H1 (cell line): Measurements from ENCODE around the gene ZBTB22. TPM values are rescaled to one million over a fixed set of nuclear protein-coding genes. Genes with fewer than 3 reads are reported as not detected.

ENCODE experiments used
- CTCF ChIA-PET: fragments of 300-600 bp; sonication (Branson Sonifier 250); formaldehyde crosslinking; loops from one replicate; lab custom pipeline; 2021; ENCODE audit not compliant: partially characterized antibody; lab: Charles Lee
- POLR2A ChIA-PET: fragments of 300-600 bp; sonication (Branson Sonifier 250); formaldehyde crosslinking; loops from one replicate; lab custom pipeline; 2021; ENCODE audit warnings: inconsistent platforms; ENCODE audit not compliant: partially characterized antibody; lab: Charles Lee
- DNase-seq, 2 experiments: peaks; one replicate each; pipeline versions ENCODE4 v3.0.0 to v3.0.0-alpha.2; 2010 to 2022; ENCODE audit warnings: low spot score in 2 of 2, low read depth in 1 of 2, mixed read lengths in 1 of 2
- FAIRE-seq: peaks from 2 replicates; lab custom pipeline; 2011; peaks lifted over from hg19 to GRCh38; lab: Jason Lieb, UNC
- H2AFZ ChIP-seq: 2 replicates; pipeline ENCODE4 v1.8.1; 2012; ENCODE audit warnings: low read length, inconsistent platforms
- H2AK5ac ChIP-seq: 2 replicates; pipeline ENCODE4 v1.6.1; 2013; ENCODE audit warnings: low read depth, low read length
- H2BK120ac ChIP-seq: replicated peaks from 2 replicates; pipeline ENCODE3; 2013; ENCODE audit warnings: low read depth, low read length, inconsistent platforms
- H2BK12ac ChIP-seq: 2 replicates; pipeline ENCODE4 v1.6.1; 2013; ENCODE audit warnings: low read depth, low read length
- H2BK15ac ChIP-seq: 2 replicates; pipeline ENCODE4 v1.6.1; 2013; ENCODE audit warnings: low read length
- H2BK20ac ChIP-seq: 2 replicates; pipeline ENCODE4 v1.6.1; 2013; ENCODE audit warnings: low read length
- H2BK5ac ChIP-seq: 2 replicates; pipeline ENCODE4 v1.6.1; 2013; ENCODE audit warnings: low read depth, low read length
- H3K14ac ChIP-seq: 2 replicates; pipeline ENCODE4 v1.6.1; 2013; ENCODE audit warnings: inconsistent platforms; ENCODE audit not compliant: insufficient read length
- H3K18ac ChIP-seq: 2 replicates; pipeline ENCODE4 v1.6.1; 2013; ENCODE audit warnings: low read length; ENCODE audit errors: extremely low read depth
- H3K23ac ChIP-seq: 2 replicates; pipeline ENCODE4 v1.6.1; 2013; ENCODE audit warnings: inconsistent platforms; ENCODE audit not compliant: insufficient read length
- H3K23me2 ChIP-seq: 2 replicates; pipeline ENCODE4 v1.6.1; 2013; ENCODE audit warnings: low read depth, low read length
- H3K27ac ChIP-seq: 2 replicates; pipeline ENCODE4 v1.6.1; 2011; ENCODE audit warnings: low read depth, low read length, inconsistent platforms
- H3K27me3 ChIP-seq, 4 experiments: replicated peaks in 1 of 4; 1 replicate in 1 of 4; 2 replicates in 3 of 4; pipeline versions ENCODE4 v1.6.1 to v1.8.1; 2011 to 2013; ENCODE audit warnings: low read length in 3 of 4, mild to moderate bottlenecking in 3 of 4, inconsistent platforms in 2 of 4, mixed read lengths in 2 of 4, moderate library complexity in 1 of 4; ENCODE audit not compliant: control insufficient read depth in 3 of 4, insufficient read depth in 3 of 4; ENCODE audit errors: extremely low read depth in 1 of 4
- H3K36me3 ChIP-seq, 4 experiments: 2 replicates each; pipeline versions ENCODE4 v1.6.1 to v1.8.1; 2011 to 2013; ENCODE audit warnings: mild to moderate bottlenecking in 4 of 4, low read length in 3 of 4, moderate library complexity in 2 of 4, control low read depth in 1 of 4, inconsistent platforms in 1 of 4; ENCODE audit not compliant: insufficient read depth in 4 of 4, control insufficient read depth in 2 of 4
- H3K4ac ChIP-seq: replicated peaks from 2 replicates; pipeline ENCODE3; 2013; ENCODE audit warnings: low read length, low read depth, mixed read lengths, inconsistent platforms; ENCODE audit not compliant: insufficient read length
- H3K4me1 ChIP-seq, 4 experiments: replicated peaks in 1 of 4; 1 replicate in 1 of 4; 2 replicates in 3 of 4; pipeline versions ENCODE4 v1.6.1 to v1.8.1; 2011 to 2013; ENCODE audit warnings: low read length in 3 of 4, inconsistent platforms in 2 of 4, mixed read lengths in 1 of 4; ENCODE audit not compliant: insufficient read depth in 4 of 4, control insufficient read depth in 3 of 4
- H3K4me2 ChIP-seq, 2 experiments: 2 replicates each; pipeline versions ENCODE4 v1.6.1 to v1.8.1; 2011 to 2013; ENCODE audit warnings: low read depth in 2 of 2, low read length in 2 of 2, control low read depth in 1 of 2, inconsistent platforms in 1 of 2, mild to moderate bottlenecking in 1 of 2; ENCODE audit not compliant: insufficient read depth in 1 of 2
- H3K4me3 ChIP-seq, 4 experiments: fragments of 200-600, 300-600 bp in 1 of 4; sonication (generic), shearing (Covaris generic), sonication (Bioruptor Twin) in 1 of 4; 2 replicates each; pipeline versions ENCODE4 v1.5.1 to v1.8.1; 2011 to 2016; ENCODE audit warnings: low read length in 4 of 4, low read depth in 3 of 4, control low read depth in 2 of 4, inconsistent platforms in 2 of 4, mild to moderate bottlenecking in 2 of 4, mixed read lengths in 1 of 4, moderate library complexity in 1 of 4; ENCODE audit not compliant: insufficient read depth in 2 of 4; ENCODE audit errors: extremely low read depth in 1 of 4
- H3K56ac ChIP-seq: replicated peaks from 2 replicates; pipeline ENCODE3; 2013; ENCODE audit warnings: low read depth, mild to moderate bottlenecking, mixed read lengths, low read length, inconsistent platforms; ENCODE audit not compliant: insufficient read length
- H3K79me1 ChIP-seq: 2 replicates; pipeline ENCODE4 v1.6.1; 2013; ENCODE audit warnings: low read depth, low read length, control low read depth
- H3K79me2 ChIP-seq, 2 experiments: 2 replicates each; pipeline versions ENCODE4 v1.6.1 to v1.8.1; 2012 to 2013; ENCODE audit warnings: low read length in 2 of 2, mild to moderate bottlenecking in 2 of 2, inconsistent platforms in 1 of 2; ENCODE audit not compliant: insufficient read depth in 2 of 2, control insufficient read depth in 1 of 2
- H3K9ac ChIP-seq, 4 experiments: replicated peaks in 1 of 4; 1 replicate in 1 of 4; 2 replicates in 3 of 4; pipeline versions ENCODE4 v1.6.1 to v1.8.1; 2011 to 2013; ENCODE audit warnings: low read depth in 3 of 4, low read length in 3 of 4, control low read depth in 2 of 4, mild to moderate bottlenecking in 2 of 4, moderate library complexity in 2 of 4, inconsistent platforms in 1 of 4; ENCODE audit errors: extremely low read depth in 1 of 4
- H3K9me3 ChIP-seq, 2 experiments: 2 replicates each; pipeline versions ENCODE4 v1.6.1 to v1.8.1; 2012 to 2013; ENCODE audit warnings: mild to moderate bottlenecking in 2 of 2, moderate library complexity in 2 of 2, control low read depth in 1 of 2, inconsistent platforms in 1 of 2, low read depth in 1 of 2, low read length in 1 of 2, mixed read lengths in 1 of 2; ENCODE audit not compliant: insufficient read depth in 2 of 2
- H4K20me1 ChIP-seq, 2 experiments: replicated peaks in 1 of 2; 2 replicates each; pipeline versions ENCODE3 to v1.8.1; 2011 to 2013; ENCODE audit warnings: inconsistent platforms in 2 of 2, low read length in 2 of 2, mild to moderate bottlenecking in 1 of 2; ENCODE audit not compliant: insufficient read depth in 2 of 2, control insufficient read depth in 1 of 2
- H4K5ac ChIP-seq: 2 replicates; pipeline ENCODE4 v1.6.1; 2013; ENCODE audit warnings: low read length, low read depth, mixed read lengths, inconsistent platforms; ENCODE audit not compliant: insufficient read length
- H4K8ac ChIP-seq: 2 replicates; pipeline ENCODE4 v1.8.0; 2013; ENCODE audit warnings: mild to moderate bottlenecking, moderate library complexity, low read length, inconsistent platforms; ENCODE audit not compliant: insufficient read depth; ENCODE audit errors: extremely low read depth
- H4K91ac ChIP-seq: replicated peaks from 2 replicates; pipeline ENCODE3; 2013; ENCODE audit warnings: low read length, mixed read lengths, inconsistent platforms; ENCODE audit not compliant: insufficient read length
- BRCA1 ChIP-seq: IDR thresholded peaks from 2 replicates; pipeline ENCODE4 v1.6.1; 2012; ENCODE audit warnings: low read depth, low read length, improper control_type of control experiment
- CHD1 ChIP-seq: IDR thresholded peaks from 2 replicates; pipeline ENCODE4 v1.6.1; 2012; ENCODE audit warnings: low read depth, low read length, improper control_type of control experiment
- CHD2 ChIP-seq: IDR thresholded peaks from 2 replicates; pipeline ENCODE4 v1.6.1; 2012; ENCODE audit warnings: low read length, improper control_type of control experiment
- E2F6 ChIP-seq: IDR thresholded peaks from 2 replicates; pipeline ENCODE4 v1.6.1; 2012; ENCODE audit warnings: inconsistent platforms
- PHF8 ChIP-seq: fragments of 200-600 bp; sonication (generic); conservative IDR thresholded peaks from 2 replicates; pipeline ENCODE4 v1.7.1; 2012; ENCODE audit warnings: low read depth, mild to moderate bottlenecking, inconsistent platforms, low read length, moderate library complexity
- RBBP5 ChIP-seq: IDR thresholded peaks from 2 replicates; pipeline ENCODE4 v1.7.1; 2012; ENCODE audit warnings: low read depth, mild to moderate bottlenecking, inconsistent platforms, low read length, moderate library complexity, borderline replicate concordance
- RFX5 ChIP-seq: IDR thresholded peaks from 2 replicates; pipeline ENCODE4 v1.6.1; 2011; ENCODE audit warnings: low read depth, low read length, improper control_type of control experiment, borderline replicate concordance
- RXRA ChIP-seq: IDR thresholded peaks from 2 replicates; pipeline ENCODE4 v1.6.1; 2011; ENCODE audit warnings: low read depth, mild to moderate bottlenecking, low read length, moderate library complexity; ENCODE audit not compliant: insufficient read depth
- SP1 ChIP-seq: IDR thresholded peaks from 2 replicates; pipeline ENCODE4 v1.6.1; 2011; ENCODE audit warnings: low read depth, low read length
- SP2 ChIP-seq: IDR thresholded peaks from 2 replicates; pipeline ENCODE4 v1.6.1; 2012; ENCODE audit warnings: mild to moderate bottlenecking, low read length, inconsistent platforms
- SUZ12 ChIP-seq: fragments of 200-600 bp; sonication (generic); IDR thresholded peaks from 2 replicates; pipeline ENCODE4 v1.6.1; 2012; ENCODE audit warnings: mild to moderate bottlenecking, inconsistent platforms, low read length, moderate library complexity, mixed read lengths
- TAF7 ChIP-seq: optimal IDR thresholded peaks from 2 replicates; pipeline ENCODE3; 2011; ENCODE audit warnings: low read depth, mild to moderate bottlenecking, inconsistent platforms, low read length, moderate library complexity, borderline replicate concordance
- WGBS, 2 experiments: shearing (Covaris generic) in 1 of 2; methylation state at CpG; one replicate each; pipeline versions ENCODE4 v1.1.6 to v1.1.7; 2013 to 2015; ENCODE audit warnings: low lambda C conversion rate in 2 of 2, mixed read lengths in 2 of 2, inconsistent platforms in 1 of 2, low coverage in 1 of 2, missing lambda C conversion rate in 1 of 2; ENCODE audit not compliant: insufficient replicate concordance in 2 of 2, insufficient coverage in 1 of 2, insufficient read length in 1 of 2; ENCODE audit errors: extremely low coverage in 1 of 2, missing lambda C conversion rate in 1 of 2; 5-methylcytosine and 5-hydroxymethylcytosine counted together
- polyA plus RNA-seq, 7 experiments: library from polyadenylated mRNA; depleted of rRNA in 3 of 7; stranded (reverse) in 5 of 7; unstranded in 2 of 7; fragments of >200 nt in 5 of 7; fragments of 200-250 nt in 2 of 7; gene quantifications; 1 replicate in 5 of 7; 2 replicates in 1 of 7; 4 replicates in 1 of 7; pipeline versions ENCODE4 v1.2.1 to v1.2.3, GENCODE V29; 2011 to 2013; ENCODE audit warnings: missing spikeins in 2 of 7, mixed read lengths in 2 of 7
- total RNA-seq: library from RNA; stranded (reverse); fragmentation: NEBNext Ultra II Directional; extraction: Animal tissue kit (Norgen Biotek cat#: 25700); gene quantifications from 2 replicates; pipeline ENCODE4 v1.2.1, GENCODE V29; 2021

ZBTB22 gene
- total and polyA plus RNA-seq, 2 of the 8 experiments (the other 6 are each of a cell fraction or from before 2014, with no cell fraction given): 7.4 to 9.9 TPM

GRCh38 chr6:33278810-33279209 is 38.7 kb downstream of the ZBTB22 start:
- Histone ChIP-seq H3K9ac (no peak overlapping the region), H3K79me2 (peaks cover 9 to 16% of the 10 kb centered on the region in 2 experiments), H4K20me1 (peaks cover 13 to 14% of the 10 kb centered on the region in 2 experiments), H3K36me3 (peaks cover 12 to 38% (median 31%) of the 10 kb centered on the region in 4 experiments; a peak in 7 of 8 replicates), H3K23me2 (peaks cover 14% of the 10 kb centered on the region), H2BK12ac (no peak overlapping the region), H2BK120ac (no peak overlapping the region), H2BK20ac (no peak overlapping the region), H2BK15ac (no peak overlapping the region), H3K9me3 (no peaks in the 10 kb centered on the region), H3K14ac (no peak overlapping the region), H3K18ac (no peak overlapping the region), H2AFZ (no peak overlapping the region), H3K4me2 (no peak overlapping the region; a peak in 1 of 4 replicates), H3K4me3 (no peak overlapping the region), H3K27ac (no peak overlapping the region), H2AK5ac (no peak overlapping the region), H2BK5ac (no peak overlapping the region), H4K5ac (no peak overlapping the region), H3K4me1 (peaks cover 3 to 28% (median 10%) of the 10 kb centered on the region in 4 experiments), H3K79me1 (0 out of 2 replicates have a peak, but pooled peaks cover 4% of the 10 kb centered on the region), H3K4ac (no peak overlapping the region), H4K8ac (no peak overlapping the region), H3K56ac (no peak overlapping the region), H3K27me3 (no peaks in the 10 kb centered on the region), H4K91ac (no peak overlapping the region), H3K23ac (no peak overlapping the region)
- no peak for DNase-seq
- CTCF ChIA-PET: interaction anchor here (0.9 to 8.0 kb wide), 10 partner anchors 8 to 169 kb away, joined by 3 to 81 read pairs (median 8); partner anchors contain the start of genes PFDN6, RGL2, RPS18 and TAPBP
- FAIRE-seq: no peak
- POLR2A ChIA-PET: interaction anchor here (1.7 to 12.0 kb wide), 8 partner anchors 10 to 310 kb away, joined by 4 to 337 read pairs (median 12); partner anchors contain the start of genes BRD2, PFDN6, RGL2 and WDR46
- WGBS, 2 experiments: 87% methylated on average over 3 of the region's 3 CpGs; no CpG with 5 or more reads in 1 of the 2 experiments
- TF ChIP-seq BRCA1 (no peak), SP1 (no peak), PHF8 (no peak), RFX5 (no peak), RBBP5 (no peak), CHD1 (no peak), SUZ12 (no peak), RXRA (no peak), SP2 (no peak), CHD2 (no peak), E2F6 (no peak), TAF7 (no peak)
